ENCODE data around the gene IL4R.

Gene IL4R

DNA sequence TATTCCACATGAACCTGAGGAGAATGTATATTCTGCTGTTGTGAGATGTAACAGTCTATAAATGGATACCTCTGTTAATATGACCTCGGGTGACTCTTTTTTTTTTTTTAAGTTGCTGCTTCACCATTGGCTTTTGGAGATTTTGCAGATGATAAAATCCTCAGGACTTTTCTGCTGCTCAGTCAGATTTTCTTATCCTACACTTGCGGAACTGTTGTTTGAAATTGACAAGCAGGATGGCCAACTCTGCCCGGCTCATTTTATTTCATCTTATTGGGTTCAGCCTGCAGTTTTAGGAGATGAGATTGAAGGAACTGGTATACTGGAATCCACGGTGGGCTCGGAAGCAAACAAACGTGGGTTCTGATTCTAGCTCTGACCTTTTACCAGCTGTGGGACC, 19.3 kb downstream of the IL4R start:
- no peak overlapping the region for H3K4me3 ChIP-seq (ENCODE audit: low read length)
- H3K4me1 ChIP-seq (ENCODE audit: insufficient read depth, low read length), result no peaks in the 10 kb centered on the region
- no peaks in the 10 kb centered on the region for H3K36me3 ChIP-seq (ENCODE audit: insufficient read depth, low read length)
- H3K9me3 ChIP-seq (ENCODE audit: low read length), result no peaks in the 10 kb centered on the region
- no peak overlapping the region for H2AFZ ChIP-seq (ENCODE audit: low read depth, low read length)
- H3K27me3 ChIP-seq (ENCODE audit: insufficient read depth, low read length), result no peaks in the 10 kb centered on the region

DNA sequence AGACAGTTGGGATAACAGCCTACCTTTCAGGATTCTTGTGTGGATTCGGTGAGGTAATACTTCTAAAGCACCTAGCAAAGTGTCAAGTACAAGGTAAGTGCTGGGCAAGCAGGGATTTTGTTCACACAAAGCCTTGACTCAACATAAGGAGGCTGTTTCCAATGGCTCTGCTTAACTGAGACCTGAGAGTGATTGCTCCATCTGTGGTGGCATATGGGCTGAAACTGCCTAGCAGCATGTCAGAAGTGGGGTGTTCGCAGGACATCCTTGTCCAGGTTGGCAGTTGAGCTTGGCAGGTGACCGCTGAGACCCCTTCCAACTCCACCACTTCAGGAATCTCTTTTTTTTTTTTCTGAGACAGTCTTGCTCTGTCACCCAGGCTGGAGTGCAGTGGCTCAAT, 19.8 kb downstream of the IL4R start:
- no peak overlapping the region for H3K4me3 ChIP-seq (ENCODE audit: low read length)
- no peaks in the 10 kb centered on the region for H3K36me3 ChIP-seq (ENCODE audit: insufficient read depth, low read length)
- no peak overlapping the region for H2AFZ ChIP-seq (ENCODE audit: low read depth, low read length)
- H3K4me1 ChIP-seq (ENCODE audit: insufficient read depth, low read length), result no peaks in the 10 kb centered on the region
- H3K9me3 ChIP-seq (ENCODE audit: low read length), result no peaks in the 10 kb centered on the region
- H3K27me3 ChIP-seq (ENCODE audit: insufficient read depth, low read length), result no peaks in the 10 kb centered on the region

DNA sequence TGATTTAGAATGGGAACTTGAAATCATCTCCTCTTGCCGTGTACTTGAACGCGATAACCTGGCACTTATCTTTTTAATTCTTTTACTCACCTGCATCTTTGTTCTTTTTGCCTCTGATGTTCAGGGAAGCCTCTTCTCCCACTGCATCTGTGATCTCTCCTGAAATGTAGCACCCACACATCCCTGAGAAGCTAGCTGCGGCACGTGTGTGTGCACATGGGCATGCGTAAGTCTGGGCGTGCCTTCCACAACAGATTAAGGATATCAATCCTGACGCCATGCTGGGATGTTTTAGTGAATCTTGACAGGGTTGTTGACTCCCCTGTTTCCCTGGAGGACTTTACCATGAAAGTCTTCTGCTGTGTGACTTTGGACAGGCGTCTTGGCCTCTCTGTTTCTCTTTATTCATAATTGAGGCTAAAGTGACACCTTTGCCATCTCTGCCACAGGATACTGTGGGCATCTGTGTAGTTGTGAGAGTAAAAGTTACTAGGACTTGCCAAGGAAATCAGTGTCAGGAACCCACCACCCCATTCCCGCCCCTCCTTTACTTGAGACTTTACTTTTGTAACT, 20.5 kb downstream of the IL4R start:
- H3K4me3 ChIP-seq (ENCODE audit: low read length), result no peak overlapping the region
- no peaks in the 10 kb centered on the region for H3K27me3 ChIP-seq (ENCODE audit: insufficient read depth, low read length)
- H2AFZ ChIP-seq (ENCODE audit: low read depth, low read length), result no peak overlapping the region

DNA sequence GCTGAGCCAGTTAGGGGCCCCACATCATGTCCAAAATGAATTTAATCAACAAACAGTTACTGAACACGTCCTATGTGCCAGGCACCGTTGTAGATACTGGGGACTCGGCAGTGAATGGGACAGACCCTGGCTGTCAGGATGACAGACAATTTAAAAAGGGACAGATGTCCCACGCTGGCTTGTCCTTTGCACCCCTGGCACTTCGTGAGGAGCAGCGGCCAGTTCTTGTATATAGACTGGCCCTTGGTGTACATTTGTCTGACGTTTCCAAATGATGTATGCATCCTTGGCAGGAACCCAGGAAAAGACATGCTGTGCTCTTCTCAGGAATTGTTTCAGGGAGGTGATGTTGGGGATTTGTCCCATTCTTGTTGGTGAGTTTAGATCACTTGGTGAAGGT, 21.1 kb downstream of the IL4R start:
- no peaks in the 10 kb centered on the region for H3K9me3 ChIP-seq (ENCODE audit: low read length)
- no peak overlapping the region for H3K4me3 ChIP-seq (ENCODE audit: low read length)
- no peaks in the 10 kb centered on the region for H3K27me3 ChIP-seq (ENCODE audit: insufficient read depth, low read length)
- H3K36me3 ChIP-seq (ENCODE audit: insufficient read depth, low read length), result no peaks in the 10 kb centered on the region
- H2AFZ ChIP-seq (ENCODE audit: low read depth, low read length), result no peak overlapping the region
- no peaks in the 10 kb centered on the region for H3K4me1 ChIP-seq (ENCODE audit: insufficient read depth, low read length)

More for the DNA sequence above, 20.5 kb downstream of the IL4R start:
- no peaks in the 10 kb centered on the region for H3K4me1 ChIP-seq (ENCODE audit: insufficient read depth, low read length)
- no peaks in the 10 kb centered on the region for H3K9me3 ChIP-seq (ENCODE audit: low read length)
- no peaks in the 10 kb centered on the region for H3K36me3 ChIP-seq (ENCODE audit: insufficient read depth, low read length)

DNA sequence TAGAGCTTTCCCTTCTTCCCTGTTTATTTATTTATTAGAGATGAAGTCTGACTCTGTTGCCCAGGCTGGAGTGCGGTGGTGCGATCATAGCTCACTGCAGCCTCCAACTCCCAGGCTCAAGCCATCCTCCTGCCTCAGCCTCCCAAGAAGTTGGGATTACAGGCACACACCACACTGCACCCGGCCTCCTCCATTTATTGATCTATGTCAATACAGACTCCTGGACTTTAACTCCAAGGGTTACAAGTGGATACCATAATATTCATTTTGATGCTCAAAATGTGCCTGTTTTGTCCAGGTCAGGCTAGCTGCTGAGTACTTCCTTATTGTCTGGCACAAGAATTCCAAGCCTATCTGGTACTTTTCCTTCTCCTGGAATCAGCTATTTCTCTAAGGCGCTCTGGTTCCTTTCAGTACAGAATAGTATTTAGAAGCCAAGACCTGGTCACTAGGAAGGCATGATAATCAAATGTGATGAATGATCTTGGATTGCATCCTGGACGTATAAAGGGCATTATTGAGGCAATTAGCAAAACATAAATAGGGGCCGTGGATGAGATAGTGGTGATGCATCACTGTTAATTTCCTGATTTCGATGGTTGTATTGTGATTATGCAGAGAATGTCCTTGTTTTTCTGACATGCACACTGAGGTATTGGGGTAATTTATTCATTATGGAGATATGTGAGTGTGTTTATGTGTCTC, 21.7 kb downstream of the IL4R start:
- Histone ChIP-seq H3K9me3 (ENCODE audit: low read length) (no peaks in the 10 kb centered on the region), H3K4me1 (ENCODE audit: insufficient read depth, low read length) (no peaks in the 10 kb centered on the region), H3K4me3 (ENCODE audit: low read length) (no peak overlapping the region), H3K36me3 (ENCODE audit: insufficient read depth, low read length) (no peaks in the 10 kb centered on the region), H3K27me3 (ENCODE audit: insufficient read depth, low read length) (no peaks in the 10 kb centered on the region), H2AFZ (ENCODE audit: low read depth, low read length) (no peak overlapping the region)

DNA sequence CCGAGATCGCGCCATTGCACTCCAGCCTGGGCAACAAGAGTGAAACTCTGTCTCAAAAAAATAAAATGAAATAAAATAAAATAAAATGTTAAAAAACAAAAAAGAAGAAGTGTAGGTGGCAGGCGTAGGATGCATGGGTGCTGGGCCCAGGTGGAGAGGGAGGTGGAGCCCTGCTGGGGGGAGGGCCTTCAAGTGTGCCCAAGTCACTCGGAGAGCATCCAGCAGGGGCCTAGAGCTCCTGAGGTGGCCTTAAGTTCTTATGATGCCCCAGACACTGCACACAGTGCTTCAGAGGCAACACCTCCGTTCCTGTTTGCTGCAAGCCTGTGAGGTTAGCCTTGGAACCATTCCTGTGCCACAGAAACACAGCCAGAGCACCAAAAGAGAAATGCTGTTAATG, 23.2 kb downstream of the IL4R start:
- H3K4me3 ChIP-seq (ENCODE audit: low read length), result no peak overlapping the region
- no peaks in the 10 kb centered on the region for H3K9me3 ChIP-seq (ENCODE audit: low read length)
- no peaks in the 10 kb centered on the region for H3K4me1 ChIP-seq (ENCODE audit: insufficient read depth, low read length)
- H3K27me3 ChIP-seq (ENCODE audit: insufficient read depth, low read length), result no peaks in the 10 kb centered on the region
- no peak overlapping the region for H2AFZ ChIP-seq (ENCODE audit: low read depth, low read length)
- no peaks in the 10 kb centered on the region for H3K36me3 ChIP-seq (ENCODE audit: insufficient read depth, low read length)

DNA sequence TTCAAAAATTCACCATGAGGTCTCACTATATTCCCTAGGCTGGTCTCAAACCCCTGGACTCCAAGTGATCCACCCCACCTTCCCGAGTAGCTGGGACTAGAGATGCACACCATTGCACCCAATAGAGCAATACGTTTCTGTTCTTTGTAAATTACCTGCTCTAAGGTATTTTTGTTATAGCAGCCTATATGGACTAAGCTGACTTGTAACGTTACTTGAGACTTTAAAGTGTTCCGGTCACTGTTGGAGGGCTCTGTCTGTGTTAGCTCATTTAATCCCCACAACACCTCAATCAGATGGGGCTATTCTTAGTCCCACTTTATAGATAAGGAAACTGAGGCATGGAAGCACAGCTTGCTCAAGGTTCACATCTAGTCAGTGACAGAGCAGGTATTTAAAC, 25.4 kb downstream of the IL4R start:
- Histone ChIP-seq H2AFZ (ENCODE audit: low read depth, low read length) (no peak overlapping the region), H3K9me3 (ENCODE audit: low read length) (no peaks in the 10 kb centered on the region), H3K4me1 (ENCODE audit: insufficient read depth, low read length) (no peaks in the 10 kb centered on the region), H3K4me3 (ENCODE audit: low read length) (no peak overlapping the region), H3K27me3 (ENCODE audit: insufficient read depth, low read length) (no peaks in the 10 kb centered on the region), H3K36me3 (ENCODE audit: insufficient read depth, low read length) (no peaks in the 10 kb centered on the region)

DNA sequence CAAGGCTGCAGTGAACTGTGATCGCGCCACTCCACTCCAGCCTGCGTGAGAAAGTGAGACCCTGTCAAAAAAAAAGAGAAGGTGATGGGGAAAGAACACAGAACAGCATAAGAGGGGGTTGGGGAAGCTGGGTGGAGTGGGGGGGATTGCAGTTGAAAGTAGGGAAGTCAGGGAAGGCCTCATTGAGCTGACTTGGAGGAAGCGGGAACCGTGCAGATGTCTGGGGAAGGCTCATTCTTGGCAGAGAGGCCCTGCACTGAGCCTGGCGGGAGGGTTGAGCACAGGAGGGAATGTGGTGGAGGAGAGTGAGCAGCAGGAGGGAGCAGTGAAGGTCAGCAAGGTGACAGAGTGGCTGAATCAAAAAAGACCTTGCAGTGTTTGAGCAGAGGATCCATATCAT, 26.9 kb downstream of the IL4R start:
- no peaks in the 10 kb centered on the region for H3K9me3 ChIP-seq (ENCODE audit: low read length)
- no peak overlapping the region for H2AFZ ChIP-seq (ENCODE audit: low read depth, low read length)
- no peaks in the 10 kb centered on the region for H3K36me3 ChIP-seq (ENCODE audit: insufficient read depth, low read length)
- H3K27me3 ChIP-seq (ENCODE audit: insufficient read depth, low read length), result no peaks in the 10 kb centered on the region
- no peak overlapping the region for H3K4me3 ChIP-seq (ENCODE audit: low read length)
- no peaks in the 10 kb centered on the region for H3K4me1 ChIP-seq (ENCODE audit: insufficient read depth, low read length)

DNA sequence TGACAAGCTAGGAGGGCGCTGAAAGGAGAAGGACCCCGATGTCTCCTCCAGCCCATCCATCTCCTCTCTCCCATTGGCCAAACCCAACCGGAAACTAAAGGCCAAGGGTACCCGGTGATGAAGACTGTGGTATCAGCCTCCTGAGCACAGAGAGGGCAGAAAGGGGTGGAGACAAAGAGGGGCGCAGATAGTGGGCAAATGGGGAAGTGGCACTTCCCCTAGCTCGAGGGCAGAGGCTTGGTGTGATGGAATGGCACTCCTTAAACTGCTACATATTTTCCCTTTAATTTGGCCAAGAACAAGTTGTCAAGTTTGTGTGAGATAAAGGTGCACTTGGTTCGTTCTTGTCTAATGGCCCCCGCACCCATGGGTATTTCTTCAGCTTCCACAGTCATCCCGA, 27.8 kb downstream of the IL4R start:
- H3K36me3 ChIP-seq (ENCODE audit: insufficient read depth, low read length), result no peaks in the 10 kb centered on the region

DNA sequence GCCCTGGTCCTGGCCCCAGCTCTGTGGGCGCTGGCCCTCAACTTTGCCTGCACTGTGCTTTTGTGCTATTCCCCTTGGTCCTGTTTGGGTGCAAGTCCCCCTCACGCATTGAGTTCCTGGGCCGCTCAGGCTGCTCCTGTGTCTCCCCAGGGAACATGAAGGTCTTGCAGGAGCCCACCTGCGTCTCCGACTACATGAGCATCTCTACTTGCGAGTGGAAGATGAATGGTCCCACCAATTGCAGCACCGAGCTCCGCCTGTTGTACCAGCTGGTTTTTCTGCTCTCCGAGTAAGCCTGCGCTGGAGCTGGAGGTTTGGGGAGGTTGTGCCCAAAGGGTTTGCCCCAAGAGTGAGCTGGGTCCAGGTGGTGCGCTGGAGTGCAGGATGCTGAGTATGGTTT, 28.2 kb downstream of the IL4R start:
- Histone ChIP-seq H3K4me1 (ENCODE audit: insufficient read depth, low read length) (peaks cover 2% of the 10 kb centered on the region), H3K4me3 (ENCODE audit: low read length) (no peak overlapping the region), H3K9me3 (ENCODE audit: low read length) (no peaks in the 10 kb centered on the region), H2AFZ (ENCODE audit: low read depth, low read length) (no peak overlapping the region), H3K27me3 (ENCODE audit: insufficient read depth, low read length) (no peaks in the 10 kb centered on the region), H3K36me3 (ENCODE audit: insufficient read depth, low read length) (no peaks in the 10 kb centered on the region)

More for the DNA sequence above, 27.8 kb downstream of the IL4R start:
- Histone ChIP-seq H3K4me3 (ENCODE audit: low read length) (no peak overlapping the region), H3K4me1 (ENCODE audit: insufficient read depth, low read length) (peaks cover under 1% of the 10 kb centered on the region), H2AFZ (ENCODE audit: low read depth, low read length) (no peak overlapping the region), H3K9me3 (ENCODE audit: low read length) (no peaks in the 10 kb centered on the region), H3K27me3 (ENCODE audit: insufficient read depth, low read length) (no peaks in the 10 kb centered on the region)

DNA sequence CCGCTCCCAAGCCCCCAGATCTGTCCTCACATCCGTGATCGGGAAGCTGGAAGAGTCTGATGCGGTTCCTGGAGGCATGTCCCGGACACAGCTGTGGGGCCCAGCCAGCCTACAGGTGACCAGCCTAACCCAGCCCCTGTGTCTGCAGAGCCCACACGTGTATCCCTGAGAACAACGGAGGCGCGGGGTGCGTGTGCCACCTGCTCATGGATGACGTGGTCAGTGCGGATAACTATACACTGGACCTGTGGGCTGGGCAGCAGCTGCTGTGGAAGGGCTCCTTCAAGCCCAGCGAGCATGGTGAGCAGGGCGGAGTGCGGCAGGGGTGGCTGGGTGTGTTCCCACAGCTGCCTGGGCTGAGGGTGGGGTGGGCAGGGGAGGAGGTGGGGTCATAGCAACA, 30.9 kb downstream of the IL4R start:
- no peaks in the 10 kb centered on the region for H3K9me3 ChIP-seq (ENCODE audit: low read length)
- peaks cover 2% of the 10 kb centered on the region for H3K4me1 ChIP-seq (ENCODE audit: insufficient read depth, low read length)
- H3K36me3 ChIP-seq (ENCODE audit: insufficient read depth, low read length), result no peaks in the 10 kb centered on the region
- no peak overlapping the region for H2AFZ ChIP-seq (ENCODE audit: low read depth, low read length)
- no peaks in the 10 kb centered on the region for H3K27me3 ChIP-seq (ENCODE audit: insufficient read depth, low read length)
- no peak overlapping the region for H3K4me3 ChIP-seq (ENCODE audit: low read length)

DNA sequence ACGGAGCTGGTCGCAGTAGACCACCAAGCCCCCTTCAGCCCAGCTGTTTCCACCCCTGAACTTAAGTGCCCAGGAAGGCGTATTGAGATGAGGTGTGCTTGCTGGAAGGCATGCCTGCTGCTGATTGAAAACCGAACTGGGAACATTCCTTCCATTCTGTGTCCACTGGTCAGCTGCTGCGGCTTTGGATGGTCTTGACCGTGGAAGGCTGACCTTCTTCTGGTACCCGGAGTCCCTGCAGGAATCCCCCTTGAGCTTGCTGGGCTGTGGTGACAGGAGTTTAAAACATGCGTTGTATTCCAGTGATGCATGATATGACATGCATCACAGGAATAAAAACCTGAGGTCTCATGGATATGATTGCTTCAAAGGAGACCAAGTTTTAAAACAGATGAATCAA, 31.4 kb downstream of the IL4R start:
- Histone ChIP-seq H3K4me1 (ENCODE audit: insufficient read depth, low read length) (peaks cover 2% of the 10 kb centered on the region), H3K27me3 (ENCODE audit: insufficient read depth, low read length) (no peaks in the 10 kb centered on the region), H2AFZ (ENCODE audit: low read depth, low read length) (no peak overlapping the region), H3K36me3 (ENCODE audit: insufficient read depth, low read length) (no peaks in the 10 kb centered on the region), H3K9me3 (ENCODE audit: low read length) (no peaks in the 10 kb centered on the region), H3K4me3 (ENCODE audit: low read length) (no peak overlapping the region)

DNA sequence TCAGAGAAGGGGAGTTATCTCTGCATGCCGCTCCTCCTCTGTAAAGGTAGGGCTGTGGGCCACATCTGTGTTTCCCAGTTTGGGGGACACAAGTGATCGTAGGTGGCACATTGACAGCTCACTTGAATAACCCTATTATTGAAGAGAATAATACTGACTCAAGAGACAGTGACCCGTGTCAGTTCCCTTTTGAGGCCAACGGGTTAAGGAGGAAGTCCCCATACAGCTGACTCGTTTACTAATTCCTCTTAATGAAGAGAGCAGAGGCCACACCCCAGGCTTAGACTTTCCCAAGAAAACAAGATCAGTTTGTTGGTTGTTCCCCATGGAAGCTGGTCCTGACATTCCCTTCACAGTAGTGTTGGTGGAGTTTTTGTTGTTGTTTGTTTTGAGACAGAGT, 33.0 kb downstream of the IL4R start:
- H3K4me1 ChIP-seq (ENCODE audit: insufficient read depth, low read length), result peaks cover 2% of the 10 kb centered on the region
- H3K4me3 ChIP-seq (ENCODE audit: low read length), result no peak overlapping the region
- H2AFZ ChIP-seq (ENCODE audit: low read depth, low read length), result no peak overlapping the region
- H3K36me3 ChIP-seq (ENCODE audit: insufficient read depth, low read length), result no peaks in the 10 kb centered on the region
- no peaks in the 10 kb centered on the region for H3K9me3 ChIP-seq (ENCODE audit: low read length)
- H3K27me3 ChIP-seq (ENCODE audit: insufficient read depth, low read length), result no peaks in the 10 kb centered on the region

All from neuron (in vitro differentiated cells).